Measurements from ENCODE around the gene ANO3.
A peak's percentile ranks its signal among the peaks of the same experiment; 100 is the strongest.

The ANO3 gene

DNA sequence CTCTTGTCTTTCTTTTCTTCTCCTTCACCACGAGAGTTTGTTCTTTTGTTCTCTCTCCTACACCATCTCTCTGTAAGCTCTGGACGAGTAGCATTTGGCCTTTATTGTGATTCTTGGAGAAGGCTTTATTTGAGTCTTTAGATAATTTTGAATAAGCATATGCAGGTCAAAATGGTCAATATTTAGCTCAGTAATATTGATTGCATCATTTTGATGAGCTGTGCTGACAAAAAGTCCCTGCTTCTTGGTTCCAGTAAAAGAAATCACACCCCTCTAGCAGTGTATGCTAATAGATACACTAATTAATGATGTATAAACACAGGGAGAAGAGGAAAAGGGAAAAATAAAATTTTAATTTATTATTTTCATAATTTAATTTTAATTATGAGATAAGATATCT is 266.0 kb downstream of the ANO3 start:
- no peak overlapping the region for H3K4me3 ChIP-seq (ENCODE audit: low read length)
- DNase-seq (ENCODE audit: low read depth) = no peak
- TF ChIP-seq, protein P1, sequence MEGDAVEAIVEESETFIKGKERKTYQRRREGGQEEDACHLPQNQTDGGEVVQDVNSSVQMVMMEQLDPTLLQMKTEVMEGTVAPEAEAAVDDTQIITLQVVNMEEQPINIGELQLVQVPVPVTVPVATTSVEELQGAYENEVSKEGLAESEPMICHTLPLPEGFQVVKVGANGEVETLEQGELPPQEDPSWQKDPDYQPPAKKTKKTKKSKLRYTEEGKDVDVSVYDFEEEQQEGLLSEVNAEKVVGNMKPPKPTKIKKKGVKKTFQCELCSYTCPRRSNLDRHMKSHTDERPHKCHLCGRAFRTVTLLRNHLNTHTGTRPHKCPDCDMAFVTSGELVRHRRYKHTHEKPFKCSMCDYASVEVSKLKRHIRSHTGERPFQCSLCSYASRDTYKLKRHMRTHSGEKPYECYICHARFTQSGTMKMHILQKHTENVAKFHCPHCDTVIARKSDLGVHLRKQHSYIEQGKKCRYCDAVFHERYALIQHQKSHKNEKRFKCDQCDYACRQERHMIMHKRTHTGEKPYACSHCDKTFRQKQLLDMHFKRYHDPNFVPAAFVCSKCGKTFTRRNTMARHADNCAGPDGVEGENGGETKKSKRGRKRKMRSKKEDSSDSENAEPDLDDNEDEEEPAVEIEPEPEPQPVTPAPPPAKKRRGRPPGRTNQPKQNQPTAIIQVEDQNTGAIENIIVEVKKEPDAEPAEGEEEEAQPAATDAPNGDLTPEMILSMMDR (conservative IDR thresholded peaks at IDR 0.05; ENCODE audit: low read length) = no peak

DNA sequence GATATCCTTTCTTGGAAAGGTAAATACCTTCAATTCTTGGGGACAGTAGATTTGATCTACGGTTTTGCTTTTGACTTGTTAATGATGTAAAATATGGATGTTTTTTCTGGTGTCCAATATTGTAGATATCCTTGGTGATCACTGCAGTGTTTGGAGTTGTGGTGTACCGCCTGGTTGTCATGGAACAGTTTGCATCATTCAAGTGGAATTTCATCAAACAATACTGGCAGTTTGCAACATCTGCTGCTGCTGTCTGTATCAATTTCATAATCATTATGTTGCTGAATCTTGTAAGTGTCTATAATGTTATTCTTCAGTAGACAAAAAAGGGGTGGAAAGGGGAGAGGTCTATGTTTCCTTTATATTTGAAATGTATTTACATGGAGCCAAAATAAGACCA is 267.5 kb downstream of the ANO3 start:
- peak; percentile 57 for DNase-seq (ENCODE audit: low read depth)
- TF ChIP-seq, protein P1 (conservative IDR thresholded peaks at IDR 0.05; ENCODE audit: low read length) = no peak
- no peak overlapping the region for H3K4me3 ChIP-seq (ENCODE audit: low read length)

DNA sequence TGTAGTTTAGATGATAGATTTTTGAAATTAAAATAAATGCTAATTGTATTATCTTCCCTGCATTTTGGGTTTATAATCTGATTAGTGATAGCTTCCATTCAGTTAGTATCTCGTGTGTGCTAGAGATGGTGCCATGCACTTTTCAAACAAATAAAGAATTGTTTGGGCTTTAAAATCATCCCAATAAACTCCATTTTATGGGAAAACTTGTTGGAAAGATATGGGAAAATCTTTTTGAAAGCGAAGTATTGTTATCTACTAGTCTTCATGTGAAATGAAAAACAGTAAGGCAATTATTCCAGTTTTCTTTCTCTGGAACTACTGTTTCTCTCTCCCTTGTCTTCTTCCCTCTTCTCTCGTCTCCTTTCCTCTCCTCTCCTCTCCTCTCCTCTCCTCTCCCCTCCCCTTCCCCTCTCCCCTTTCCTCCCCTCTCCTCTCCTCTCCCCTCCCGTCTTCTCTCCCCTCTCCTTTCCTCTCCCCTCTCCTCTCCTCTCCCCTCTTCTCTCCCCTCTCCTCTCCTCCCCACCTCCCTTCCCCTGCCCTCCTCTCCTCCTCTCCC is 268.0 kb downstream of the ANO3 start:
- TF ChIP-seq, protein P1 (conservative IDR thresholded peaks at IDR 0.05; ENCODE audit: low read length) = no peak
- DNase-seq (ENCODE audit: low read depth) = no peak
- H3K4me3 ChIP-seq (ENCODE audit: low read length) = no peak overlapping the region

DNA sequence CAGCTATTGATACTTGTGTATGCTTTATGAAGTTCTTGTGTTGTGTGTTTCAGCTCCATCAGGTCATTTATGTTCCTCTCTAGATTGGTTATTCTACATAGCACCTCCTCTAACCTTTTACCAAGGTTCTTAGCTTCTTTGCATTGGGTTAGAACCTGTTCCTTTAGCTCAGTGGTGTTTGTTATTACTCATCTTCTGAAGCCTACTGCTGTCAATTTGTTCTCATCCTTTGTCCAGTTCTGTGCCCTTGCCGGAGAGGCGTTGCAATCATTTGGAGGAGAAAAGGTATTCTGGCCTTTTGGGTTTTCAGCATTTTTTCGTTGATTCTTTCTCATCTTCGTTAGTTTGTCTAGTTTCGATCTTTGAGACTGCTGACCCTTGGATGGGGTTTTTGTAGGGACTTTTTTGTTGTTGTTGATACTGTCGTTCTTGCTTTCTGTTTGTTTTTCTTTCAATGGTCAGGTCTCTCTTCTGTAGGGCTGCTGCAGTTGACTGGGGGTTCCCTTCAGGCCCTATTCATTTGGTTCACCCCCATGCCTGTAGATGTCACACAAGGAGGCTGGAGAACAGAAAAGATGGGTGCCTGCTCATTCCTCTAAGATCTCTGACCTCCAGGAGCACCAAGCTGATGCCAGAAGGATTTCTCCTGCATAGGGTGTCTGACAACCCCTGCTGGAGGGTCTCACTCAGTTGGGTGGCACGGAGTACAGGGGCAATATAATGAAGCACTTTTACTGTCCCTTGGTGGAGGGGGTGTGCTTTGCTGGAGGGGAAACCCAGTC is 276.0 kb downstream of the ANO3 start:
- TF ChIP-seq, protein P1 (conservative IDR thresholded peaks at IDR 0.05; ENCODE audit: low read length) = no peak
- H3K4me3 ChIP-seq (ENCODE audit: low read length) = no peak overlapping the region
- DNase-seq (ENCODE audit: low read depth) = no peak

DNA sequence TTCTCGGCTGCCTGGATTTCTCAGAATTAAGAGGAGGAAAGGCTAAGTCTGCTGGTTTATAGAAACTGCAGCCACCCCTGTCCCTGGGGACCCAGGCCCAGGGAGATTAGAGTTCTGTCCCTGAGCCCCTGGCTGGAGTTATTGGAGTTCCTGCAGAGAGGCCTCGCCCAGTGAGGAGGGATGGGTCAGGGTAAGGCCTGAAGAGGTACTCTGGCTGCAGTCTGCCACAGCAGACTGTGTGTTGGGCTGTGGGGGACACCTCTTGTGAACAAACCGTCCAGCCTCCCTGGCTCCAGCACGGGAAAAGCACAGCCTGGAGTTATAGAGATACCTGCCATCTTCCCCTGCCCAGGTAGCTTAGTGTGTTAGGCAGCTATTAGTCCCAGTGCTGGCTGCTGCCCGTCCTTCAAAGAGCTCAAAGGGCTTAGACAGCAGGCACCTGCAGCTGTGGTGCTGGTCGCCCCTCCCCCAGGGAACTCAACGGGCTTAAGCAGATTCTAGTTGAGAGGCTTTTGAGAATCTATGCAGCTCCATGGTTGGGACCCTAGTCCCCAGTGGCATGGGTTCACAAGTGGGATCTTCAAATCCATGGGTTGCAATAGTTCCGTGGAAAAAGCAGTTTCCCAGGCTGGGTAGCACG is 276.7 kb downstream of the ANO3 start:
- TF ChIP-seq, protein P1 (conservative IDR thresholded peaks at IDR 0.05; ENCODE audit: low read length) = no peak
- H3K4me3 ChIP-seq (ENCODE audit: low read length) = no peak overlapping the region
- no peak for DNase-seq (ENCODE audit: low read depth)

DNA sequence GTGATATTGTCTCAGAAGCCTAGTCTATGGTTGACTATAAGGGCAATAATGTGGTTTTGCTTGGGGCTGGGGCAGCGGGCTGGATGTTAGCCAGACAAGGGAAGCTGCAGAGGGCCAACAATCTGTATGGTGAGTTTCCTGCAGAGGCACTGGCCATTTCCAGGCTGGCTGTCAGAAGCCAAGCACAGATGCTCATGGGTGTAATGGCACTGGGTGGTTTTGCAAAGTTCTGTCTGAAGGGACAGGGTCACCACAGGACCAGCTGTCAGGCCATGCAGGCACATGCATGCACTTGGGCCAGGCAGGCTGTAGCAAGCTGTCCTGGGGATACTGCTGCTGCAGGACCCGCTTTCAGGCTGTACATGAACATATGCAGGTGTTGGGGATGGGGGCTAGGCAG is 281.8 kb downstream of the ANO3 start:
- H3K4me3 ChIP-seq (ENCODE audit: low read length) = no peak overlapping the region
- DNase-seq (ENCODE audit: low read depth) = no peak
- TF ChIP-seq, protein P1 (conservative IDR thresholded peaks at IDR 0.05; ENCODE audit: low read length) = no peak

DNA sequence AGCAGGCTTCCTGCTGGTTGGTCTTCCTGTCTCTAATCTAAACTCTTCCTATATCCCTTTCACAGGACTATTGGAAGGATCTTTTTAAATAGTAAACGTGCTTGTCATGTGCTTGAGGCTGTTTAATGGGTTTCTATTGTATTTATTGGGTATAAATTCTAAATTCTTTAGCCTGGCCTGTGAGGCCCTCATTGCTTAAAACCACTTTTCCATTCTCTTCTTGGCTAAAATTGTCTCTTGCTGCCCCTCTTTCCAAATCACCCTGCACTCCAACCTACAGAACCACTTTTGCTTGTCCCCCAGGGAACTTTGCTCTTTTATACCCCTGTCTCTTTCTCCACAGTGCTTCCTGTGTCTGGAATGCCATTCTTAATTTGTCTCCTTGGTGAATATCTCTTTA is 286.5 kb downstream of the ANO3 start:
- no peak for DNase-seq (ENCODE audit: low read depth)
- H3K4me3 ChIP-seq (ENCODE audit: low read length) = no peak overlapping the region
- TF ChIP-seq, protein P1 (conservative IDR thresholded peaks at IDR 0.05; ENCODE audit: low read length) = no peak

Measured in AG10803 (cell line).